CD4-positive, alpha-beta T cell treated with Interleukin-1 beta for 1 hour (primary cell): Measurements from ENCODE around the gene FAM210A.

Source experiments
- DNase-seq, 2 donors: peaks; one replicate each; pipeline ENCODE4 v3.0.0-alpha.2; 2020 to 2022

The FAM210A gene

DNA sequence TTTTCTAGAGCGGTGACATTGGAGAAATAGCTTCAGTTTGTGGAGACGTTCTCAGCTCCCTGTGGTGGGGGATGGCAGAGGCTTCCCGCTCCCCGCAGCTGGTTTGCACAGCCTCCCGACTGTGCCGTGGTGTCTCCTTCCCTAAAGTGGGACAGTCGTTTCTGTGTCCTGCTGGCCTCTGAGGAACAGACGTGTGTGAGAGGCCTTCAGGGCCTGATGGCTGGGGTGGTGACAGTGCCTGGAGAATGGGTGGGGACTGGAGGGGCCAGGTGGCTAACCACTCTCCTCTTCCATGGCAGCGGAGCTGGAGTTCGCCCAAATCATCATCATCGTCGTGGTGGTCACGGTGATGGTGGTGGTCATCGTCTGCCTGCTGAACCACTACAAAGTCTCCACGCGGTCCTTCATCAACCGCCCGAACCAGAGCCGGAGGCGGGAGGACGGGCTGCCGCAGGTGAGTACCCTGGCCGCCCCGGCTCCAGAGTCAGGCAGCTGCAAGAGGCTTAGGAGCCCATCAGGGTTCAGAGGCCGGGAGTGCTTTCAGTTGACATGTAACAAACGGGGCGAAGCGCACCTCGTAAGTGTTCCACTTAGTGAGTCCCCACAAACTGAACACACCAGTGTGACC is 105.4 kb downstream of the FAM210A start:
- DNase-seq, result no peak

DNA sequence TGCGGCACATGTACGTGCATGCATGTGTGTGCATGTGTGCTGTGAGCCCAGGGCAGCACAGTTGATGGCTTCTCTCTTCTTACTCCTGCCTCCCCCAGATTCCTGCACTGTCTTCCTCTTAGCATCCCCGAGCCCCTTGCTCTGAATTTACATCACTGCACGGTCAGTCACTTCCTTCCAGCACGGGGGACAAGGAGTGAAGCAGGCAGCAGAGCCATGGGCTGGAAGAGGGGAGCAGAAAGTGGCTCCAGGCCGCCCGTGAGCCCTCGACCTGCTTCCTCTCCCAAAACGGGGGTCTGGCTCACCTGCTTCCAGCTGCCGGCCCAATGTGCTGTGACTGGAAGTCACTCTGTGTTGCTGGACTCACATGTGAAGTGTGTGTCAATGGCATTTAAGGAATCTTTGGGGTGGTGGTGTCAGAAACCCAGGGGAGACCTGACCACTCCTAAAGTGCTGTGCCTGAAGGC is 106.1 kb downstream of the FAM210A start:
- DNase-seq, result no peak

DNA sequence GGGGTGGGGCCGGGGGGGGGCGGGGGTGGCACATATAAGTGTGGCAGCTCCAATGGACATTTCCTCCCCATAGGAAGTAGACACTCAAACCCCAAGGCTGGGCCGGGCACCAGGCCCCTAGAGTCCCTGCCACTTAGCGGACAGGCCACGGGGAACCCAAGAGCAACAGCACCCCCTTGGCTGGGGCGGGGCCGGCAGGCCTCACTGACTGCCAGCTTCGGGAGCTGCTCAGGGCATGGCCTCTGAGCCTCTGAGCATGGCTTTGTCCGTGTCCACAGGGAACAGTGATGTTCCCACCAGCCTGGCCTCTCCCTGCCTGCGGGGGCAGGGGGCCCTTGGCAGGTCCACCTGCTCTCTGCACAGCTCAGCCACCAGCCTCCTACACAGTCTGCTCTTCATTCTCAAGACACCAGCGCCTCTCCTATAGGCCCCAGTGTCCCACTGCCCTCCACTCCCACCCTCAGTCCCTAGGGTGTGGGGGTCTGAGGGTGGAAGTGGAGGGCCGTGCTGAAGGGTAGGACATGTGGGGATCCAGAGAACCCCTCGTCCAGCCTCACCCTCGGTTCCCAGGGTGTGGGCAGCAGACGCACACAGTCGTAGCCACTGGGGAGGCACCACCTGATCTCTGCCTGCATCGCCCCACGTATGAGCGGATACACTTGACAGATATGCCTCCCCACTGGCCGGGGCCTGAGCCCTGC is 106.7 kb downstream of the FAM210A start:
- DNase-seq, result no peak

DNA sequence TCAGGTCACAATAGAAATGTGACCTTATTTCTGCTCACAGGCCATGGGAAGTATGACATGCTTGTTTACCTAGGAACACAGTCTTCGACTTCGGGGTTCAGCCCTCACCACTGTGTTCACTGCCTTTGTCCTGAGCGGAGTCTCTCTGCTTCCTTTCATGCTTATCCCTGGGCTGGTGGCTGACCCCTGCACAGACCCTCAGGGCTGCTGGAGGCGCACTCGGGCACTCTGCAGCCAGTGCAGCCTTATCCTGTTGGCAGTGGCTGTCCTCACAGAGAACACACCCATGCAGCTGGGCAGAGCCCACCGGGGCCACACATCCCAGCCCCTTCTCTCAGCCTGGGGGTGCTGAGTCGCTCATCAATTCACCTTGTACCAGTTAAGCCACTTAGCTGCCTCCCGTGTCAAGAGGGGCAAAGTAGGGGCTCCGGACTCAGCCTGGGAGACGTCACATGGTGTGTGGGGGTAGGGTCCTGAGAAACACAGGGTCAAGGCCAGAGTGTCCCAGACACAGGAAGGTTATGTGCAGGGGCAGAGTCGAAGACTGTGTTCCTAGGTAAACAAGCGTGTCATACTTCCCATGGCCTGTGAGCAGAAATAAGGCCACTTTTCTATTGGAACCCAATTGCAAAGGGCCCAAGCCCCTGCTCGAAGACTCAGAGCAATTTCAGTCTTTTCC is 107.5 kb downstream of the FAM210A start:
- no peak for DNase-seq

DNA sequence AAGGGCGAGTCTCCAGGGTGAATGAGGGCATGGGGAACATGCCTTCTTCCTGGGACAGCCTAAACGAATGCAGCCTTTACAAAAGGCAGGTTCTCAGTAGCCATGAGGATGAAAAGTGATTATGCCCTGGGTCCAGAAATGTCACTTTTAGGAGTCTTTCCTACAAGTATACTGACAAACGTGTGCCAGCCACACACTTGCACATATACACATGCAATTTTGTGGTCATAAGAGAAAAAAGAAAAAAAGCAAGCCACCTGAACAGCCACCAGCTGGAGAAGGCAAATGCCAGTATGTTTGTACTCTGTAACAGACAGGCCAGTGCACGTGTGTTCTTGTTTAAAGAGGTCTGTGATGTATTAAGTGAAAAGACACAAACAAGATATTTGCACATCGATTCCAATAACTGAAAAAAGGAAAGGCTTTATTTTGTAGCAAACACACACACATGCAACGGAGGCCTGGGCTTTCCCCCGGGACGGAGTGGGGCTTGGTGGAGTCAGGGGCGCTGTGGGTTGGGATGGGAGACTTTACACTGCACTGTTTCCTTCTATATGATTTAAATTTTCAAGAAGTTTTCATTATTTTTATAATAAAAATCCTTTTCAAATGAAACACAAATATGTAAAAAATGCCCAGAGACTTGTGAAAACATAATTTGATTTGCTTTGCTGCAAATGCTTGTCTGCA is 108.4 kb downstream of the FAM210A start:
- no peak for DNase-seq

DNA sequence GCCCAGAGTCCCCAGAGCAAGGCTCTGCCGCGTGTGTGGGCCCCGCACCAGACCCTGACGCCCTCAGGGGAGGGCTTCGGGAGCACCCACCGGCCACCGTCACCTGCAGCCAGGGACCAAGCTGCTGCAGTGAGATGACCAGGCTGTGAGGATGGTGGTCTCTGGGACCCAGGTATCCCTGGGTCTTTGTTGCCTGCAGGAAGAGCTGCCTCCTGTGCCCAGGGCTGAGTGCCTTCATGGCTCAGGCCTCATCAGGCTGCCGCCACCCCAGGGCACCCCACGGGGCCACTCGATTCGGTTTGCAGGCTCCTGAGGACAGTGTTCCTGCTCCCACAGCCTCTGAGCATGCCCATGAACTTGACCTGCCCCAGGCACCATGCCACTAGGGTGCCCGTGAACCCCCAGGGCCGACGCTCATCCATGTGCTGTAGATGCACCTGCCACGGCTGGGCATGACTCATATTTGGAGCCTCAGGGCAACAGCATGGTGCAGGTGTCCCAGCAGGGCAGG is 109.8 kb downstream of the FAM210A start:
- DNase-seq, result no peak

DNA sequence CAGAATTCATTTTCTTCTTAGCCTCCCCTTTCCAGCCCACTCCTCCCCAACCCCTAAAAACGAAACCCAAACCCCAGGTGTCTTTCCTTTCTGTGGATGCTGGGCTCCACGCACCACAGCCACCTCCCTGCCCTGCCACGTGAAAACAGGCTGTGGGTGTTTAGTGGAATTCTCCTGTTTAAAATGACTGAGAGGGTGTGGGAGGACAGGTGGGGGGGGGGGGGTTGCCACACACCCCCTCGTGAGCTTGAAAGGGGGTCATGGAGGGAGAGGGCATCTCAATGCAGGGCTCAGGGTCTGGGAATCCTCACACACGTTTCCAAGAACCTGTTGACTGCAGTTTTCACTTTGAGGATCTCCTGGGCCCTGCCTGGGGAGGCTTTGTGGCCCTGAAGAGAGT is 110.3 kb downstream of the FAM210A start:
- DNase-seq, result no peak

DNA sequence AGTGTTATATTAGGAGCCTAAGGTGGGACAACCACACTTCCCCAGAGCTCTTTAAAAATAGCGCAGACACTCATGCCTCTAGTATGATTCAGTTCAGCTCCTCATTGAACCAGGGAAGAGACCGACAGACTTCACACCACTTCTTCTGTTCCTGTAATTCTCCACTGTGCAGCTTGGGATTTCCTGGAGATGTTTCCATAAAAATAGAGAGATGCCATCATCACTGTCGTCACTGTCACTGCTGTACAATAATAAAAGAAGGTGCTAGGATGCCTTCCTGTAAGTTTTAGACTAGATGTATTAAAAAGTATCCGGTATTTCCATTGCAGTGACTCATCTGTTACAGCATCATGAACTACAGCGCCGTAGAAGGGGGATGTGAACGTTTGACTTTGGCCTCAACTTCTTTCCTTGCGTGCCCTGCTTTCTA is 110.9 kb downstream of the FAM210A start:
- peak; percentile 13 to 24 for DNase-seq

DNA sequence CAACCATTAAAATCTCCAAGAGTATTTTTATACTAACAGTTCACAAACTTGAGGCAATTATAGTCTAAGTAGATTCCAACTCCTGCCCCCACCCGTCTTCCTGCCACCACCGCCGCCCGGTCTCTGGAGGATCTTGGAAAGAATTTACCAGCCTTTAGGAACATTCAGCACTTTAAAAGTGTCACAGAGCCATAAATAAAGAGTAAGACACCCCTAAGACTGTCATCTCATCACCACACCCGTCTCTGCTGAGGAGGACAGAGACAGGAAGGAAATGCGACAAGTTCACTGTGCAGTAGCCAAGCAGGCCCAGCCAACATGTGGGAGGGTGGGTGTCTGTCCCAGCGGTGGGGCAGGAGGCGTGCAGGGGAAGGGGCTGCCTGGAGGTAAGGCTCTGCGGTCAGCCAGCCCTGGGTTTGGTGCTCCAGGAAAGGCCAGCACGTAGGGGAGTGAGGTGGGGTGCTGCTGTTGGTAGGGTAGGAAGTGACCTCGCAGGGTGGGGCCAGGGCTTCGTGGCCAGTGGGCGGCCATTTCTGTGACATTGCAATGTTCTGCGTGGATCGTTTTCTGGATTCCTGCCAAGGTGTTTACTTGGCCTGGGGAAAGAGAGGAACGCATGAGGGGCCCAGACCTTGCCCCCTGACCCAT is 111.6 kb downstream of the FAM210A start:
- peak; percentile 42 to 67 for DNase-seq

DNA sequence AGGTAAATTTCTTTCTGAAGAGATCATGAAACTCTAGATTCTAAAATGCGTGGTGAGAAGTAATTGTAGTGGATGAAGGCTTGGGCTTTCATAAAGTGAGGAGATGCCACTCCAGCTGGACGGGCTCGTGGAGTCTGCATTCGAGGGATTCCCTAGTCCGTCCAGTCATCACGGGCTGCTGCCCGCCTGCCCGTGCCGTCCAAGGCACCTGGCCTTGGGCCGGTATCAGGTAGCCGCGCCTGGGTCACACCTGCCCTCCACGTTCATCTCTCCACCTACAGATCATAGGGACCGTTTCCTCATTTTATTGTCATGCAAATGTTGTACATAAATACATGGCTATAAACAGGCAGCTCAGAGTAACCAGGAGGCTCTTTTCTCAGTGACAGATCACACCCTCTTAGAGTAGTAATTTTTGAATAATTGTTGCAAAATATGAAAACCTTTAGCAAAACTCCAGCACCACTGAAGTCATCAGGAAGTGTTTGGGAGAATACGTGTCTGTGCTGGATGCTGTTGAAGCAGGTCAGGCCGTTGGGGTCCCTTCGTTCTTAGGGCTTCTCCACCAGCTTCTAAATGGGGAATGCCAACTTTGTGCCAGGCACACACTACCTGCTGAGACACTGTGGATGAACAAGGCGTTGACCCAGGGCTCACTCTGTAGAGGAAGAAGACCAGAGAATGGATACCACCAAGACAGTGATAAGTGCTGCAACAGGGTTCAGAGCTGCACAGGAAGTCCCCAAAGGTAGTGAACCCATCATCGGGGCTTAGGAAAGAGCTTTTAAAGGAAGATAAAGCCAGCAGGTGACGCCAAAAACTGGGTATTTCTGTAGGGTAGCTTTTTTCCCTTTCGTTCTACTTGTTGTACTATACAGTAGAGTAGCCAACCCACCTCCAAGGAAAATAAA is 112.5 kb downstream of the FAM210A start:
- peak; percentile 17 to 54 for DNase-seq
